ENCODE data around the gene ACY1. TPM values are rescaled to one million over a fixed set of nuclear protein-coding genes. Genes with fewer than 3 reads are reported as not detected.
A peak's percentile ranks its signal among the peaks of the same experiment; 100 is the strongest.

Gene ACY1
- polyA plus RNA-seq, 1 experiment = 55.7 TPM

- CTCF ChIA-PET = interaction anchor here (0.6 to 5.2 kb wide), 27 partner anchors 8 to 550 kb away, joined by 3 to 53 read pairs (median 5); partner anchors contain the start of genes ABHD14A, ABHD14B, ACY1 and GPR62
- Histone ChIP-seq H3K27me3 (ENCODE audit: control insufficient read depth, insufficient read depth, low read length) (no peaks in the 10 kb centered on the region), H3K36me3 (ENCODE audit: control insufficient read depth, insufficient read depth, low read length) (peaks cover 20% of the 10 kb centered on the region), H3K4me3 (ENCODE audit: low read depth, low read length) (peak overlapping the region; percentile 63)
- TF ChIP-seq, protein P1, sequence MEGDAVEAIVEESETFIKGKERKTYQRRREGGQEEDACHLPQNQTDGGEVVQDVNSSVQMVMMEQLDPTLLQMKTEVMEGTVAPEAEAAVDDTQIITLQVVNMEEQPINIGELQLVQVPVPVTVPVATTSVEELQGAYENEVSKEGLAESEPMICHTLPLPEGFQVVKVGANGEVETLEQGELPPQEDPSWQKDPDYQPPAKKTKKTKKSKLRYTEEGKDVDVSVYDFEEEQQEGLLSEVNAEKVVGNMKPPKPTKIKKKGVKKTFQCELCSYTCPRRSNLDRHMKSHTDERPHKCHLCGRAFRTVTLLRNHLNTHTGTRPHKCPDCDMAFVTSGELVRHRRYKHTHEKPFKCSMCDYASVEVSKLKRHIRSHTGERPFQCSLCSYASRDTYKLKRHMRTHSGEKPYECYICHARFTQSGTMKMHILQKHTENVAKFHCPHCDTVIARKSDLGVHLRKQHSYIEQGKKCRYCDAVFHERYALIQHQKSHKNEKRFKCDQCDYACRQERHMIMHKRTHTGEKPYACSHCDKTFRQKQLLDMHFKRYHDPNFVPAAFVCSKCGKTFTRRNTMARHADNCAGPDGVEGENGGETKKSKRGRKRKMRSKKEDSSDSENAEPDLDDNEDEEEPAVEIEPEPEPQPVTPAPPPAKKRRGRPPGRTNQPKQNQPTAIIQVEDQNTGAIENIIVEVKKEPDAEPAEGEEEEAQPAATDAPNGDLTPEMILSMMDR (IDR thresholded peaks at IDR 0.05; ENCODE audit: insufficient read depth, low read depth, low read length) = no peak
- DNase-seq (ENCODE audit: low read depth) = no peak
- POLR2A ChIA-PET = interaction anchor here (0.5 to 1.1 kb wide), 5 partner anchors 11 to 260 kb away, joined by 3 to 6 read pairs (median 3); partner anchors contain the start of gene RPL29
Observed at GRCh38 chr3:51941463-51941797, 41.9 kb upstream of the ACY1 start.

DNA sequence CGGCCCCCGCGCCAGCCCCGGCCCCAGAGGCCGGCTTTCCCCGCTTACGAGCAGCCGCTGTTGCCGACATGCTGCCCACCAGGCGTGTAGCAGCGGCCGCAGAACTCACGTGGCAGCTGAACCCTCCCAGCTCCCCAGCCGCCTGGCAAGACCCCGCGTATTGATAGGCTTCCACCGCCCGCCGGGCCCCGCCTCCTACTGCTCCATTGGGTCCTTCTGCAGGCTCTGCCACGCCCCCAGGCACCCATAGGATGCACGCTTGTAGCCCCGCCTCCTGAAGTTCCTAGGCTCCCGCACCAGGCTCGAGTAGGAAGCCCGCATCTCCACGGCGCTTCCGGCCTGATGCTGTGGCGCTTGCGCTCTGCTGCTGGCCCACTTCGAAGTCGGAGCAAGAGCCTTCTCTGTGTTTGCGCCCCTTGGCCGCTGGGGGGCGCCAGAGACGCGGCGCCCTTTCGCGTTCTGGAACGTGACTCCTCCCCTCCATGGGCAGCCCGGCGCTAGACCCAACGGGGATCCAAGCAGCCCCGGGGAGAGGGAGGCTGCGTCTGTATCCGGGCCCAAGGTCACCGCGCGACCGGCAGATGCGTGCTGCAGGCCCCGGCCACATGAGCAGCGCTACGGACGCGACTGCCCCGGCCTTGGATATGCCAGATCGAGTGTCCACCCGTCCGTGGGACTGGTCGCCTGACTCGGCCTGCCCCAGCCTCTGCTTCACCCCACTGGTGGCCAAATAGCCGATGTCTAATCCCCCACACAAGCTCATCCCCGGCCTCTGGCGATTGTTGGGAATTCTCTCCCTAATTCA, 41.3 kb upstream of the ACY1 start, which contains the start of the genes PARP3 and RRP9:
PARP3 (plus strand) TSS at position 566 of the 805 bp plus-strand sequence. CDS start 993 bp downstream, outside the sequence.
RRP9 (minus strand) TSS at position 107 of the 805 bp plus-strand sequence; CDS start at position 70, 37 bp downstream.
- POLR2A ChIA-PET = interaction anchor here (0.5 to 1.1 kb wide), 5 partner anchors 11 to 260 kb away, joined by 3 to 6 read pairs (median 3); partner anchors contain the start of gene RPL29
- Histone ChIP-seq H3K36me3 (ENCODE audit: control insufficient read depth, insufficient read depth, low read length) (peaks cover 14% of the 10 kb centered on the region), H3K4me3 (ENCODE audit: low read depth, low read length) (peak within 1 kb of the TSS; percentile 63), H3K27me3 (ENCODE audit: control insufficient read depth, insufficient read depth, low read length) (no peaks in the 10 kb centered on the region)
- CTCF ChIA-PET = interaction anchor here (0.6 to 5.2 kb wide), 32 partner anchors 8 to 551 kb away, joined by 3 to 53 read pairs (median 5); partner anchors contain the start of genes ABHD14A, ABHD14B, ACY1 and GPR62
- TF ChIP-seq, protein P1 (IDR thresholded peaks at IDR 0.05; ENCODE audit: insufficient read depth, low read depth, low read length) = peak; percentile 100
- peak; percentile 100 for DNase-seq (ENCODE audit: low read depth)

DNA sequence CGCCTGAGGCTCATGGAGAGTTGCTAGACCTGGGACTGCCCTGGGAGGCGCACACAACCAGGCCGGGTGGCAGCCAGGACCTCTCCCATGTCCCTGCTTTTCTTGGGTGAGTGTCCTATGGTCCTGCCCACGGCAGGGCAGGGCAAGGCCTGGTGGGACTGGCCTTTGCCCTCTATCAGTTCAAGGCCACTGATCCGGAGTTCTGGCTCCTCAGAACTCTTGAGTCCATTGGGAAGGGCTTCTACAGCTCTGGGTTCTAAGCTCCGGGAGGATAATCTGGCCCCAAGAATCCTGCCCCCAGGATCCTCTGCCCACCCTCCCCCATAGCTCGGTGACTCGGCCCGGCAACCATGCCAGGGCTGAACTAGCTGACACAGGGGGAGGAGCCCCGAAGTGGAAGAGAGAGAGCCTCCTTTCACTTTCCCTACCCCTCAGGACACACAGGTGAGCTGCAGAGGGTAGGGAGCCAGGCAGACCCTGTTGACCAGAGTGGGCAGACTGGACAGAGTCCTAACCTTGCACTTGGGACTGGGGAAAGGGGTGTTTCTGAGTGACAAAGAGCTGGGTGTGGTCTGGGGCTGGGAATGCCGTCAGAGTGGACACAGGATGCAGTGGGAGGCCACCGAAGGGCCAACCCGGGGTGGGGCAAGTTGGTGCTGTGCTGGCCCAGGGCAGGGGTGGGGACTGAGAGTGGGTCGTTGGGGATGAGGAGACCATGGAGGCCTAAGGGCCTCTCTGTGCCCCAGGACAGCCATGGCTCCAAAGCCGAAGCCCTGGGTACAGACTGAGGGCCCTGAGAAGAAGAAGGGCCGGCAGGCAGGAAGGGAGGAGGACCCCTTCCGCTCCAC, 40.5 kb upstream of the ACY1 start:
- ChIA-PET CTCF (interaction anchor here (0.8 to 5.2 kb wide), 19 partner anchors 11 to 196 kb away, joined by 3 to 53 read pairs (median 7); partner anchors contain the start of genes ABHD14A, ABHD14B, ACY1 and GPR62), POLR2A (interaction anchor here (0.6 kb wide), 2 partner anchors 110 to 253 kb away, joined by 6 to 23 read pairs; no protein-coding TSS in a partner anchor)
- no peak for DNase-seq (ENCODE audit: low read depth)
- H3K36me3 ChIP-seq (ENCODE audit: control insufficient read depth, insufficient read depth, low read length) = peaks cover 6% of the 10 kb centered on the region; the same call in 1 of the 2 replicates
- no peaks in the 10 kb centered on the region for H3K27me3 ChIP-seq (ENCODE audit: control insufficient read depth, insufficient read depth, low read length)
- TF ChIP-seq, protein P1 (IDR thresholded peaks at IDR 0.05; ENCODE audit: insufficient read depth, low read depth, low read length) = no peak
- H3K4me3 ChIP-seq (ENCODE audit: low read depth, low read length) = peak overlapping the region; percentile 36

DNA sequence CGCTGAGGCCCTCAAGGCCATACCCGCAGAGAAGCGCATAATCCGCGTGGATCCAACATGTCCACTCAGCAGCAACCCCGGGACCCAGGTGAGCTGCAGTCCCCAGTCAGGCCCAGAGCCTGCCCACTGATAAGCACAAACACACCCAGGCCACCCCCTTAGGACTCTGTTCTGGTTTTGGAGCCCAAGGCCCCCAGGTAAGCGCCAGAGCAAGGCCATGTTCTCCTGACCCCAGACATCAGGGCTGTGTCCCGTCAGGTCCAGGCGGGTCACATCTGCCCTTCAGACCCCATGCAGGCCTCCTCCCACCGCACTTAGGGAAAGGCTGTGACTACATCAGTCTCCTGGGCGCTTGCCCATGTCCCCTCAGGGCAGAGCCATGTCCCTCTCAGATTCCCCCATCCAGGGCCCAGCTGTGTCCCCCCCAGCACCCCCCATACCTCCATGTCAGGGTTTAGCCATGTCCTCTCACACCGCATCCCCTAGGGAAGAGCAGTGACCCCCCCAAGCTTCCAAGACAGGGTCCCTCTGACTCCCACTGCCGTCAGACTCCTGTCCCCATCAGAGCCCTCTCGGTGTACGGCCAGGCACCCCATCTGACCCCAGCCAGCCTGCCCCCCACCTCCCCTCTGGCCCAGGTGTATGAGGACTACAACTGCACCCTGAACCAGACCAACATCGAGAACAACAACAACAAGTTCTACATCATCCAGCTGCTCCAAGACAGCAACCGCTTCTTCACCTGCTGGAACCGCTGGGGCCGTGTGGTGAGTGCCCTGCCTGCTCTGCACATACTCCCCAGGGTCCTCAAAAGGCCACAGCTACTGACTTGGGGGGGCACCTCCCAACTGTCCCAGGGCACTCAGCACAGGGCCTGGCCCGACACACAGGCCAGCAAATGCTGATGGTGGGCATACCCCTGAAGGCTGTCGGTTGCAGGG, 39.6 kb upstream of the ACY1 start:
- TF ChIP-seq, protein P1 (IDR thresholded peaks at IDR 0.05; ENCODE audit: insufficient read depth, low read depth, low read length) = no peak
- peaks cover 5% of the 10 kb centered on the region; the same call in 1 of the 2 replicates for H3K36me3 ChIP-seq (ENCODE audit: control insufficient read depth, insufficient read depth, low read length)
- DNase-seq (ENCODE audit: low read depth) = no peak
- H3K27me3 ChIP-seq (ENCODE audit: control insufficient read depth, insufficient read depth, low read length) = no peaks in the 10 kb centered on the region
- no peak overlapping the region for H3K4me3 ChIP-seq (ENCODE audit: low read depth, low read length)
- CTCF ChIA-PET = interaction anchor here (0.6 to 5.2 kb wide), 12 partner anchors 10 to 195 kb away, joined by 3 to 53 read pairs (median 6); partner anchors contain the start of genes ABHD14A, ABHD14B, ACY1 and GPR62
- POLR2A ChIA-PET = no interaction called here
